Common myeloid progenitor, CD34-positive (primary cell): Measurements from ENCODE around the gene CLDN18.

Experiments used
- CTCF ChIA-PET: fragments of 350-600 bp; sonication (Branson Sonifier 250); formaldehyde crosslinking; loops from one replicate; lab custom pipeline; 2021; ENCODE audit warnings: antibody characterized with exemption; lab: Charles Lee
- POLR2A ChIA-PET: fragments of 350-600 bp; sonication (Branson Sonifier 250); formaldehyde crosslinking; loops from one replicate; lab custom pipeline; 2021; ENCODE audit warnings: antibody characterized with exemption; lab: Charles Lee
- DNase-seq, 3 donors: peaks; one replicate each; pipeline versions ENCODE4 v3.0.0 to v3.0.0-alpha.2; 2013
- H3K27ac ChIP-seq, 2 experiments: 1 replicate in 1 of 2; 2 replicates in 1 of 2; pipeline ENCODE4 v1.7.0; 2013; ENCODE audit warnings: inconsistent platforms in 2 of 2, low read length in 2 of 2, mild to moderate bottlenecking in 2 of 2, low read depth in 1 of 2, moderate library complexity in 1 of 2; ENCODE audit not compliant: severe bottlenecking in 2 of 2, insufficient read depth in 1 of 2, poor library complexity in 1 of 2
- H3K27me3 ChIP-seq, 5 experiments: replicated peaks in 2 of 5; 1 replicate in 3 of 5; 2 replicates in 2 of 5; pipeline versions ENCODE4 v1.6.1 to v1.7.0; 2013; ENCODE audit warnings: low read length in 4 of 5, mild to moderate bottlenecking in 2 of 5, moderate library complexity in 2 of 5, inconsistent platforms in 1 of 5; ENCODE audit not compliant: insufficient read depth in 5 of 5, control insufficient read depth in 4 of 5
- H3K36me3 ChIP-seq, 4 experiments: 1 replicate in 2 of 4; 2 replicates in 2 of 4; pipeline versions ENCODE4 v1.6.1 to v1.7.0; 2013; ENCODE audit warnings: low read length in 3 of 4, control low read depth in 1 of 4, mild to moderate bottlenecking in 1 of 4; ENCODE audit not compliant: control insufficient read depth in 4 of 4, insufficient read depth in 4 of 4
- H3K4me1 ChIP-seq, 4 experiments: 1 replicate in 3 of 4; 2 replicates in 1 of 4; pipeline versions ENCODE4 v1.6.1 to v1.7.1; 2013; ENCODE audit warnings: low read length in 3 of 4, mild to moderate bottlenecking in 3 of 4, control low read depth in 1 of 4, inconsistent platforms in 1 of 4, moderate library complexity in 1 of 4; ENCODE audit not compliant: control insufficient read depth in 4 of 4, insufficient read depth in 4 of 4; ENCODE audit errors: control extremely low read depth in 1 of 4
- H3K4me3 ChIP-seq, 7 experiments: 1 replicate in 4 of 7; 2 replicates in 3 of 7; pipeline versions ENCODE4 v1.5.1 to v1.7.0; 2013; ENCODE audit warnings: mild to moderate bottlenecking in 7 of 7, low read length in 6 of 7, moderate library complexity in 6 of 7, inconsistent platforms in 2 of 7, low read depth in 2 of 7, control low read depth in 1 of 7; ENCODE audit not compliant: insufficient read depth in 4 of 7, control insufficient read depth in 1 of 7; ENCODE audit errors: extremely low read depth in 1 of 7
- H3K9me3 ChIP-seq, 5 experiments: 1 replicate in 4 of 5; 2 replicates in 1 of 5; pipeline versions ENCODE4 v1.6.1 to v1.7.1; 2013; ENCODE audit warnings: low read length in 4 of 5, mild to moderate bottlenecking in 2 of 5, inconsistent platforms in 1 of 5, low read depth in 1 of 5, moderate library complexity in 1 of 5; ENCODE audit not compliant: control insufficient read depth in 4 of 5, insufficient read depth in 2 of 5; ENCODE audit errors: control extremely low read depth in 1 of 5
- WGBS: methylation state at CpG from one replicate; pipeline ENCODE4 v1.1.5; 2013; ENCODE audit not compliant: insufficient coverage; 5-methylcytosine and 5-hydroxymethylcytosine counted together

Gene CLDN18

DNA sequence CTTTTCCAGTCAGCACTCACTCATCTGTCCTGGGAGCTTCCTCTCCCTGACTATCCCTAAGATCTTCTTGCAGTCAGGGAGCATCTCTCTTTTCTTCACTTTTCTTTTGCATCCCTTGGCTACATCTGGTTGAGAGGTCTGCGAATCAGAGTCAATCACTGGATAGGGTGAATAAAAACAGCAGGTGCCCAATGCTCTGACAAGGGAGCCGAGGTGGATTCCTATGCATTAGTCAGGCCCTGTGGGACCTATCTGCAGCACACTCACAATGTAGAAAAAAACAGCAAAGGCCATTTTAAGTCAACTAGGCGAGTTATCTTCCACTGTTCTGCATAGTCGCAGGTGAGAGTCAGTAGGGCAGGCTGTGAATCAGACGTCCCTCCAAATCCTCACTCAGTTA, 69.9 kb downstream of the CLDN18 start:
- no peak for DNase-seq
- Histone ChIP-seq H3K27me3 (no peaks in the 10 kb centered on the region), H3K27ac (no peak overlapping the region), H3K4me3 (no peak overlapping the region), H3K4me1 (no peaks in the 10 kb centered on the region), H3K36me3 (peaks cover 0 to 12% (median 0%) of the 10 kb centered on the region in 4 experiments), H3K9me3 (no peaks in the 10 kb centered on the region)
- ChIA-PET POLR2A (no interaction called here), CTCF (interaction anchor here (0.7 to 1.1 kb wide), 4 partner anchors 9 to 28 kb away, joined by 3 to 4 read pairs (median 3); no protein-coding TSS in a partner anchor)
- WGBS = 96% methylated on average over 5 of the region's 5 CpGs

DNA sequence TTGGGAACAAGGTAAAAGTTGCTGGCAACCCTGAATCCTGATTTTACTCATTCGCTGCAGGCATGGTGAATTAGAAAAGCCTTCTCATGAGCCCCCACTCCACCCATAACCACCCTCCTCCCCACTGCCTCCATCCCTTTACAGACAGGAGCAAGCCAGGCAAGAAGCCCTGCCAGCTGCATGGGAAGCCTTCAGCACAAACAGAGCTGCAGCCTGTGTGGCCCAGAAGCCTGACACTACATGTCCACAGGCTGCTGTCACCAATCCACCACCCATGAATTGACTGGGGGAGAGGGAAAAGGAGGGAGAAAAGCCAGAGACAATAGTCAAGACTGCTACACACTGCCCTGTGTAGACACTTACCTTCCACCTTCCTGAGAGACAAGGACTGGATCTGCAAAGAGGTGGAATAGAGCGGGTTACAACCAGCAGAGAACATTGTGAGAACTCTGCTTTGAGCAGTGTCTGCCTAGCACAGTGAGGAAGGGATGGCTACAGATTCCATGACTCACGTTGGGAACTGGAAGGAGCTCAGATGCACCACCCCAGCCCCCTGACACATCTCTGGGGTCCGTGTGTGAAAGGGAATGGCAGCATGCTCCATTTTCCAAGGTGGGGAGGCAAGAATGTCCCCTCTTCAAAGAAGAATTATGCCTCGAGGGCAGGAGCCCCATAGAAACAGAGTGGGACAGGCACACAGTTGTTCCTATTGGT, 71.6 kb downstream of the CLDN18 start:
- Histone ChIP-seq H3K4me1 (no peaks in the 10 kb centered on the region), H3K36me3 (peaks cover 0 to 13% (median 0%) of the 10 kb centered on the region in 4 experiments)

GRCh38 chr3:138082085-138082991, 72.4 kb downstream of the CLDN18 start:
- ChIA-PET POLR2A (no interaction called here), CTCF (interaction anchor here (1.0 to 1.9 kb wide), 5 partner anchors 12 to 36 kb away, joined by 3 to 7 read pairs (median 5); partner anchors contain the start of gene DZIP1L)
- Histone ChIP-seq H3K27me3 (no peaks in the 10 kb centered on the region), H3K9me3 (no peaks in the 10 kb centered on the region), H3K27ac (no peak overlapping the region), H3K4me3 (no peak overlapping the region), H3K4me1 (no peaks in the 10 kb centered on the region), H3K36me3 (peaks cover 0 to 12% (median 0%) of the 10 kb centered on the region in 4 experiments)
- peak in 2 of 3 donors; percentile 17 to 38 for DNase-seq
- WGBS = 93% methylated on average over 4 of the region's 8 CpGs

More for the DNA sequence above, 71.6 kb downstream of the CLDN18 start:
- Histone ChIP-seq H3K27me3 (no peaks in the 10 kb centered on the region), H3K4me3 (no peak overlapping the region), H3K27ac (no peak overlapping the region), H3K9me3 (no peaks in the 10 kb centered on the region)
- no peak for DNase-seq
- WGBS = 96% methylated on average over 4 of the region's 5 CpGs
- POLR2A ChIA-PET = no interaction called here
- CTCF ChIA-PET = interaction anchor here (1.0 to 1.9 kb wide), 3 partner anchors 11 to 37 kb away, joined by 3 to 7 read pairs (median 7); partner anchors contain the start of gene DZIP1L

- H3K27ac ChIP-seq = no peak overlapping the region
- H3K36me3 ChIP-seq = peaks cover 0 to 18% (median 0%) of the 10 kb centered on the region in 4 experiments
- POLR2A ChIA-PET = no interaction called here
- no peak for DNase-seq
- CTCF ChIA-PET = interaction anchor here (1.1 to 1.9 kb wide), 4 partner anchors 13 to 35 kb away, joined by 3 to 7 read pairs (median 6); no protein-coding TSS in a partner anchor
- H3K4me1 ChIP-seq = no peaks in the 10 kb centered on the region
- no peak overlapping the region for H3K4me3 ChIP-seq
- H3K9me3 ChIP-seq = no peaks in the 10 kb centered on the region
- H3K27me3 ChIP-seq = no peaks in the 10 kb centered on the region
These were observed 73.0 kb downstream of the CLDN18 start for GRCh38 chr3:138082992-138083386.
